ENCODE measurements around the gene ATG4B.

ATG4B gene

GRCh38 chr2:241690202-241690717 is 52.8 kb downstream of the ATG4B start:
- DNase-seq (ENCODE audit: low spot score) = no peak

DNA sequence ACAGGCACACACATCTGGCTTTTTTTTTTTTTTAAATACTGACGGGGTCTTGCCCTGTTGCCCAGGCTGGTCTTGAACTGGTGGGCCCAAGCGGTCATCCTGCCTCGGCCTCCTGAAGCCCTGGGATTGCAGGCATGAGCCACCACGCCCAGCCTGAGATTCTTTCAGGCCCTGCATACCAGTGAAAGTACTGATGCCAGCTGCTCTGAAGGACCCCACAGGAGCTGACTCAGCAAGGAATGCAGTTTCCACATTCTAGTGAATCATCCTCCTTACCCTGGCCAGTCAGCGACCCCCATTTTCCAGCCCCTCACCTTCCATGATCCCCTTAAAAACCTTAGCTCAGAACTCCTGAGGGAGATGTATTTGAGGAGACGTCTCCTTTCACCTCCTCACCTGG is 55.0 kb downstream of the ATG4B start:
- DNase-seq (ENCODE audit: low spot score) = no peak

DNA sequence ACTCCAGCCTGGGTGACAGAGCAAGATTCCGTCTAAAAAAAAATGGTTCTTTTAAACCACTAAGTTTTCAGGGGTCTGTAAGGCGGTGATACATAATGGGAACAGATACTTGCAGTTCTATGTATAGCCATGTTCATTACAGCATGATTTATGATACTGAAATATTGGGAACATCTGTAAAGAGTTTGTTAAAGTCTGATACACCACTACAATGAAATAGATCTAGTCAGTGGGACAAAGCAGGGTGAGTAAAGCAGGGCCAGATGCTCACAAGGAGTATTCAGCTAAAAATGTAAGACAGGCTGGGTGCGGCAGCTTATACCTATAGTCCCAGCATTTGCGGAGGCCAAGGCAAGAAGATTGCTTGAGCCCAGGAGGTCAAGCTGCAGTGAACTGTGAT is 58.2 kb downstream of the ATG4B start:
- DNase-seq (ENCODE audit: low spot score) = no peak

- no peak for DNase-seq (ENCODE audit: low spot score)
These were observed 63.6 kb downstream of the ATG4B start for GRCh38 chr2:241701149-241701398.

DNA sequence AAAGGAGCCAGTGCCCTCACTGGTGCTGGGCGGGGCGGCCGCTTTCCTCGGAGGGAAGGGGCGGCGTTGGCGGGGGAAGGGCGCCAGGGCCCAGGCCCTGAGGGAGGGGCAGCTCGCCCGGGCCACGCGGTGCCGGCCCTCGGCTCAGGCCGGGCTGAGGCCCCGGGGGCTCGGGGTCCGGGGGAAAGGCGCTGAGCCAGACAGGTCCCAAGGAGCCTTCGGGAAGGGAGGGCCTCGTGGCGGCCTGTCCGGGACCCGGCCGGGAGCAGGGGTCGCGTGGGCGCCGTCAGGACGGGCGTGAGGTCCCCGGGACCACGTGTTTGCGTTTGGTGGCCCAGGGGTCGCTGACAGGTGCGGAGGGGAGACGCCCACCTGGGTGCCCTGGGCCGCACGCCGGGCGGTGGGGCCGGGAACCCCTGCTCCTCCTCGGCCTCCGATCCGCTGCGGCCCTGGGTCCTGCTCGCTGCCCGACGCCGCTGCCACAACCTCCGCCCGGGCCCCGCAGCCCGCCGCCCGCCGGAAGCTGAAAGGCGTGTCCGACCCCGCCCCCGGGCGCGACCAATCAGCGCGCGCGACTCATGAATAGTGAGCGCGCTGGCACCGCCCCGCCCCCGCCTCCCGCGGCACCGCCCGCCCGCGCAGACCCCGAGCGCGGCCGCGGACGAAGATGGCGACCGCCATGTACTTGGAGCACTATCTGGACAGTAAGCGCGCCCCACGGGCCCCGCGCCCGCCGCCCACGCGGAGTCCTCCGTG is 64.1 kb downstream of the ATG4B start, which contains the start of gene ING5:
ING5 (plus strand) TSS at position 641 of the 756 bp plus-strand sequence; CDS start at position 668, 27 bp downstream.
- peak; percentile 85 for DNase-seq (ENCODE audit: low spot score)

DNA sequence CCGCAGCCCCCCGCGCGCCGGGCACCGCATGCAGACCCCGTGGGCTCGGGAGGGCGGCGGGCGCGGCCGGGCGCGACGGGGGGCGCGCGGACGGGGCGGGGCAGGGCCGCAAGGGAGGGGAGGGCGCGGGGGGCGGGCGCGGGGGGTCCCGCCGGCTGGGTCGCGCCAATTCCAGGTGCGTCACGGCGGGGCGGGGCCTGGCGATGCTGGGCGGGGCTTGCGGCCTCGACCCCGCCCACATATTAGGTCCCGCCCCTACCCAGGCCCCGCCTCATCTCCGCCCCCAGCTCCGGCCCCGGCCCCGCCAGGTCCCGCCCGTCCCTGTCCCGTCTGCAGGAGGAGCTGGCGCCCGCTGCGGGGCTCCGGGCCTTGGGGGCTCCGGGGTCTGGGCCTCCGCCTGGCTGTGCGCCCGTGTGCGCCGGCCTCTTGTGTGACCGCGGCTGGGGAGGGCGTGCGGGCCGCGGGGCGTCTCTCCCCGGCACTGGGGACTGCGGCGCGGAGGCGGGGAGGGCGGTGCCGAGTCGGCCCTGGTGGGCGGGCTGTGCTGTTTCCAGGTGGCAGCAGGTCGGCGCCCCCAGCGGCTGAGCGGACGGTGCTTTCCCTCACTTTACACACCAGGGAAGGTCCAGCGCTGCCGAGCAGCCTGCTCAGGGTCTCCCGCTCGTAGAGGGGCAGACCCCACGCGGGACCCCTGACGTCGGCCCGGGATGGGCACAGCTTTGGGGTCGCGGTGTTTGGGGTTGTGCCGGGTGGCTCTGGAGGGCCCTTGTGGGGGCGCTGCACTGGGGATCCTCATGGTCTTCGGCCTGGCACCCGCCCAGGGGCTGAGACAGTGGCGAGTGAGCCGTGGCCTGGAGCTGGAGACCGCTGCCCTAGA is 64.9 kb downstream of the ATG4B start:
- DNase-seq (ENCODE audit: low spot score) = peak; percentile 91

- no peak for DNase-seq (ENCODE audit: low spot score)
These were observed 65.6 kb downstream of the ATG4B start for GRCh38 chr2:241703032-241703604.

DNA sequence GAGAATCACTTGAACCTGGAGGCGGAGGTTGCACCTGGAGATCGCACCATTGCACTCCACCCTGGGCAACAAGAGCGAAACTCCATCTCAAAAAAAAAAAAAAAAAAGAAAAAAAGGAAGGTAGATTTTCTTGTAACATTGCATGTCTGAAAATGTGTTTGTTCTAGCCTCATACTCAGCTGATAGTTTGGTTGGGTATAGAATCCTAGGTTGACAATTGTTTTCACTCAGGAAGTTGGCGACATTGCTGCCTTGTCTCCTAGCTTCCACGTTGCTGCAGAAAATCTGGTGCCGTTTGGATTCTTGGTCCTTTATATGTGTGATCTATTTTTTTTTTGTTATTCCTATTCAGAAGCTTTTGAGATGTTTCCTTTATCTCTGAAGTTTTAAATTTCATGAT is 69.0 kb downstream of the ATG4B start:
- no peak for DNase-seq (ENCODE audit: low spot score)

- no peak for DNase-seq (ENCODE audit: low spot score)
These were observed 71.4 kb downstream of the ATG4B start for GRCh38 chr2:241708879-241709278.

- no peak for DNase-seq (ENCODE audit: low spot score)
These were observed 81.6 kb downstream of the ATG4B start for GRCh38 chr2:241719093-241719492.

GRCh38 chr2:241720099-241720498 is 82.6 kb downstream of the ATG4B start:
- no peak for DNase-seq (ENCODE audit: low spot score)

DNA sequence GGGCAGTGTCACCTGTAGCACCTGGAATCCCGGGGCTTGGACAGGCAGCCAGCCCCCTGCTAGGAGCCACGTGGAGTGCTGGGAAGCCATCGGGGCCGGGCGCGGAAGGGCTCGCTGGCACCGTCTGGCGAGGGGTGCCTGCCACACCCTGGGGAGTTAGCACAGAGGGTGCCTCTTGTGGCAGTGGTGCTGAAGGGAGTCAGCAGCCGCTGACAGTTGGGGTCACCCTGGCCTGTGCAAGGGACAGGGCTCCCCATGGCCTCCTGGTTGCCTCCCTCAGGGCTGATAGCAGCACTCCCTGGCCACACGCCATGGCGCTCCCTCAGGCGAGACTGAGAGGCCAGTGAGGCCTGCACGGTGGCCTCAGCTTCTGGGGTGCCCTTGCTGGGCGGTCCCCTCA is 83.1 kb downstream of the ATG4B start:
- no peak for DNase-seq (ENCODE audit: low spot score)

DNA sequence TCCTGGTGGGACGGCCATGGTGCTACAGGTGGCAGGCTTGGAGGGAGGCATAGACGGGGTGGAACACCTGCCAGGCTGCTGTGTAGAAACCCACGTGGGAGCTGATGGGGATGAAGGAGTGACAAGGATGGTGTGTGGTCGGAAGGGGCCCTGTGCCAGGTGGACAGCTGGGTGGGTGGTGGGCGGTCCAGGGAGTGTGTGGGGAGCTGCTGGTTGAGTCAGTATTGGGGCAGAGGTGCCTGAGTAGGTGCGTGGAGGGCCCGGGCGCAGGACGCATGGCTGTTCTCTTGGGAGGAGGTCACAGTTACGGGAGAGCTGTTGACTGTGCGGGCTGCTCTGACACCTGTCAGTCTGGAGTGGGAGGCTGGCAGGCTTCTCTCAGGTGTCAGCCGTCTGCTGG is 84.4 kb downstream of the ATG4B start:
- DNase-seq (ENCODE audit: low spot score) = no peak

DNA sequence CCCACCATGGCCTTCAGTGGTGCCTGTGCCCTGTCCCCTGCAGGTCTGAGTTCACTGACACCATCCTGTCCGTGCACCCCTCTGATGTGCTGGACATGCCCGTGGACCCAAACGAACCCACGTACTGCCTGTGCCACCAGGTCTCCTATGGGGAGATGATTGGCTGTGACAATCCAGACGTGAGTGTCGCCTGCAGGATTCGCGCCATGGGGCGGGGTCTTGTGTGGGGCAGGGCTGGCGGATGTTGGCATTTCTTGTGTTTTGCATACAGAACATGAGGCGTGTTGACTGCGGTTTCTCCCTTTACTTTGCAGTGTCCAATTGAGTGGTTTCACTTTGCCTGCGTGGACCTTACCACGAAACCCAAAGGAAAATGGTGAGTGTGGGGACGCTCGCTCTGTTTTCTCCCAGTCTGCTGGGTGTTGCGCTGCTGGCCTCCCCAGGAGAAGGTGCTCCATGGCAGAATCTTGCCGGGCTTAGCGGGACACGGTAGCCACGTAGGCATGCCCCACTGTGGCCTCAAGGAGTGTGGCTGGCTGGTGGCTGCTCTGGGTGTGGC is 85.5 kb downstream of the ATG4B start:
- no peak for DNase-seq (ENCODE audit: low spot score)
